B cell (primary cell): ENCODE results near the gene MBD6. TPM values are rescaled to one million over a fixed set of nuclear protein-coding genes. Genes with fewer than 3 reads are reported as not detected.

Experiments used
- ATAC-seq: fragments of 200-7000 bp; cut with Tn5 transposase; one replicate; pipeline ENCODE4 v1.10.0; 2021; ENCODE audit warnings: low read depth, mild to moderate bottlenecking, moderate number of reproducible peaks, moderate library complexity
- CTCF ChIA-PET: fragments of 350-600 bp; sonication (Branson Sonifier 250); formaldehyde crosslinking; loops from one replicate; lab custom pipeline; 2021; ENCODE audit warnings: antibody characterized with exemption, inconsistent platforms; lab: Charles Lee
- POLR2A ChIA-PET: fragments of 350-600 bp; sonication (Branson Sonifier 250); formaldehyde crosslinking; loops from one replicate; lab custom pipeline; 2021; ENCODE audit warnings: antibody characterized with exemption; lab: Charles Lee
- DNase-seq: peaks from one replicate; pipeline ENCODE4 v3.0.0; 2013
- H2AFZ ChIP-seq: 2 replicates; pipeline ENCODE4 v1.6.1; 2012; ENCODE audit warnings: mild to moderate bottlenecking, low read depth, low read length; ENCODE audit not compliant: insufficient read depth, poor library complexity, severe bottlenecking
- H3K27ac ChIP-seq, 2 donors: 1 replicate in 1 of 2; 2 replicates in 1 of 2; pipeline ENCODE4 v1.5.1; 2012 to 2013; ENCODE audit warnings: low read length in 2 of 2, mild to moderate bottlenecking in 2 of 2, moderate library complexity in 1 of 2
- H3K27me3 ChIP-seq, 4 experiments: fragments of 200-600 bp in 1 of 4; sonication (generic) in 1 of 4; replicated peaks in 1 of 4; 1 replicate in 2 of 4; 2 replicates in 2 of 4; pipeline versions ENCODE4 v1.6.1 to v1.7.0; 2013 to 2016; ENCODE audit warnings: low read length in 3 of 4, mild to moderate bottlenecking in 2 of 4, mixed read lengths in 1 of 4, moderate library complexity in 1 of 4; ENCODE audit not compliant: insufficient read depth in 4 of 4, control insufficient read depth in 3 of 4; ENCODE audit errors: control extremely low read depth in 1 of 4
- H3K36me3 ChIP-seq, 2 experiments: replicated peaks in 1 of 2; 1 replicate in 1 of 2; 2 replicates in 1 of 2; pipeline versions ENCODE4 v1.6.1 to v1.7.1; 2013; ENCODE audit warnings: low read length in 1 of 2; ENCODE audit not compliant: insufficient read depth in 2 of 2, control insufficient read depth in 1 of 2; ENCODE audit errors: control extremely low read depth in 1 of 2, extremely low read depth in 1 of 2
- H3K4me1 ChIP-seq, 2 donors: fragments of 200-600 bp in 1 of 2; sonication (generic) in 1 of 2; 1 replicate in 1 of 2; 2 replicates in 1 of 2; pipeline versions ENCODE4 v1.5.1 to v1.6.1; 2013 to 2017; ENCODE audit warnings: low read length in 2 of 2; ENCODE audit not compliant: control insufficient read depth in 2 of 2, insufficient read depth in 2 of 2
- H3K4me2 ChIP-seq: replicated peaks from 2 replicates; pipeline ENCODE3; 2012; ENCODE audit warnings: mild to moderate bottlenecking, low read depth, low read length; ENCODE audit not compliant: poor library complexity, severe bottlenecking
- H3K4me3 ChIP-seq, 5 experiments: fragments of 200-600 bp in 1 of 5; sonication (generic) in 1 of 5; 1 replicate in 3 of 5; 2 replicates in 2 of 5; pipeline versions ENCODE4 v1.5.1 to v1.7.0; 2011 to 2016; ENCODE audit warnings: low read length in 4 of 5, mild to moderate bottlenecking in 4 of 5, low read depth in 2 of 5, control low read depth in 1 of 5, moderate library complexity in 1 of 5; ENCODE audit not compliant: insufficient read depth in 1 of 5; ENCODE audit errors: control extremely low read depth in 1 of 5, extremely low read depth in 1 of 5
- H3K79me2 ChIP-seq: fragments of 200-600 bp; sonication (generic); one replicate; pipeline ENCODE4 v1.6.0; 2016; ENCODE audit warnings: low read length; ENCODE audit not compliant: control insufficient read depth, insufficient read depth
- H3K9ac ChIP-seq: fragments of 200-600 bp; sonication (generic); 2 replicates; pipeline ENCODE4 v1.6.1; 2017; ENCODE audit warnings: mild to moderate bottlenecking, low read length, moderate library complexity
- H3K9me3 ChIP-seq, 3 donors: one replicate each; pipeline versions ENCODE4 v1.6.1 to v1.7.1; 2013; ENCODE audit warnings: low read length in 2 of 3; ENCODE audit not compliant: control insufficient read depth in 2 of 3, insufficient read depth in 1 of 3; ENCODE audit errors: control extremely low read depth in 1 of 3
- H4K20me1 ChIP-seq: 2 replicates; pipeline ENCODE4 v1.6.0; 2012; ENCODE audit warnings: mild to moderate bottlenecking, low read length; ENCODE audit not compliant: insufficient read depth, control insufficient read depth, poor library complexity, severe bottlenecking
- H3K27ac Mint-ChIP-seq: one replicate; pipeline ENCODE4 v1.8.0; 2021; ENCODE audit warnings: mixed read lengths
- H3K27me3 Mint-ChIP-seq: one replicate; pipeline ENCODE4 v1.8.0; 2021; ENCODE audit warnings: mixed read lengths
- H3K4me1 Mint-ChIP-seq: one replicate; pipeline ENCODE4 v1.8.0; 2021; ENCODE audit warnings: mixed read lengths
- H3K4me3 Mint-ChIP-seq: one replicate; pipeline ENCODE4 v1.8.0; 2021; ENCODE audit warnings: mixed read lengths
- H3K9me3 Mint-ChIP-seq: one replicate; pipeline ENCODE4 v1.8.0; 2022; ENCODE audit warnings: mixed read lengths; ENCODE audit not compliant: insufficient read depth
- EZH2 ChIP-seq: IDR thresholded peaks from 2 replicates; pipeline ENCODE4 v1.6.1; 2012; ENCODE audit warnings: borderline replicate concordance, low read depth, mild to moderate bottlenecking, moderate library complexity, low read length; ENCODE audit not compliant: insufficient read depth, poor library complexity, severe bottlenecking
- WGBS: methylation state at CpG from one replicate; pipeline ENCODE4 v1.1.5; 2013; ENCODE audit warnings: missing lambda C conversion rate; ENCODE audit not compliant: insufficient coverage; 5-methylcytosine and 5-hydroxymethylcytosine counted together
- intact Hi-C: fragments of 100-400 bp; cut with micrococcal nuclease; formaldehyde crosslinking; loops from one replicate; pipeline ENCODE4 v1.10.0; 2022
- polyA plus RNA-seq: library from polyadenylated mRNA; depleted of rRNA; stranded (reverse); fragments of >200 nt; gene quantifications from 2 replicates; pipeline ENCODE4 v1.2.3, GENCODE V29; 2012
- total RNA-seq, 2 donors: library from RNA; stranded (reverse); fragments of 120-200 nt in 1 of 2; gene quantifications; 1 replicate in 1 of 2; 2 replicates in 1 of 2; pipeline versions ENCODE4 v1.2.3 to v1.2.4, GENCODE V29; 2013 to 2022
- TF ChIP-seq, protein P1 (sequence below): fragments of 200-600 bp; IDR thresholded peaks from one replicate; pipeline ENCODE4 v1.8.0; 2022; ENCODE audit warnings: antibody characterized with exemption, mild to moderate bottlenecking

Gene MBD6
- total and polyA plus RNA-seq, 2 donors (not counting 1 experiment from before 2014, with no cell fraction given): 39.4 to 121 TPM

DNA sequence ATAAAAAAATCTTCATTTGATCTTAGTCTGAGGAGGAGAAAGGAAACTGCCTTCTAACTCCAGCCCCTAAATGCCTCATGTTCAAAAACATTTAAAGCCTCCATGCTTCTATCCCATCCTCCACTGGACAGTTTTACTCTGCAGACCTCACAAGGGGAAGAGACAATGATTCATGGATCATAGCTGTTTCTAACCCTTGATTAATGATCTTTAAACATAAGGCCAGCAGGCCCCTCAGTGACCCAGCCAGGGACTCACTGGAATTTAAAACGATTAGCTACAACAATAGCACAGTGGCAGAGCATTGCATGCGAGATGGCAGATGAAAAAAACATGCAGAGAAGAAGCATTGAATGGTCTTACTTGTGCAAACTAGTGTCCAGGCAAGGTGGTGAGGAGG lies 18.4 kb downstream of the MBD6 start:
- Mint-ChIP-seq H3K4me3 (no peak overlapping the region), H3K4me1 (peaks cover 20% of the 10 kb centered on the region), H3K9me3 (no peaks in the 10 kb centered on the region), H3K27ac (no peak overlapping the region), H3K27me3 (no peaks in the 10 kb centered on the region)
- no peak overlapping the region for H2AFZ ChIP-seq
- no peak overlapping the region for H3K27ac ChIP-seq
- H4K20me1 ChIP-seq: no peaks in the 10 kb centered on the region
- CTCF ChIA-PET: no interaction called here
- H3K27me3 ChIP-seq: no peaks in the 10 kb centered on the region
- ATAC-seq: no peak
- intact Hi-C loops: no loop called here
- no peak for DNase-seq
- no CpG with 5 or more reads among the region's 2 CpGs for WGBS
- TF ChIP-seq, protein P1, sequence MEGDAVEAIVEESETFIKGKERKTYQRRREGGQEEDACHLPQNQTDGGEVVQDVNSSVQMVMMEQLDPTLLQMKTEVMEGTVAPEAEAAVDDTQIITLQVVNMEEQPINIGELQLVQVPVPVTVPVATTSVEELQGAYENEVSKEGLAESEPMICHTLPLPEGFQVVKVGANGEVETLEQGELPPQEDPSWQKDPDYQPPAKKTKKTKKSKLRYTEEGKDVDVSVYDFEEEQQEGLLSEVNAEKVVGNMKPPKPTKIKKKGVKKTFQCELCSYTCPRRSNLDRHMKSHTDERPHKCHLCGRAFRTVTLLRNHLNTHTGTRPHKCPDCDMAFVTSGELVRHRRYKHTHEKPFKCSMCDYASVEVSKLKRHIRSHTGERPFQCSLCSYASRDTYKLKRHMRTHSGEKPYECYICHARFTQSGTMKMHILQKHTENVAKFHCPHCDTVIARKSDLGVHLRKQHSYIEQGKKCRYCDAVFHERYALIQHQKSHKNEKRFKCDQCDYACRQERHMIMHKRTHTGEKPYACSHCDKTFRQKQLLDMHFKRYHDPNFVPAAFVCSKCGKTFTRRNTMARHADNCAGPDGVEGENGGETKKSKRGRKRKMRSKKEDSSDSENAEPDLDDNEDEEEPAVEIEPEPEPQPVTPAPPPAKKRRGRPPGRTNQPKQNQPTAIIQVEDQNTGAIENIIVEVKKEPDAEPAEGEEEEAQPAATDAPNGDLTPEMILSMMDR: no peak
- no peak for TF ChIP-seq EZH2
- peaks cover 2 to 38% of the 10 kb centered on the region in 2 experiments for H3K36me3 ChIP-seq
- H3K4me3 ChIP-seq: no peak overlapping the region
- no peak overlapping the region for H3K9ac ChIP-seq
- POLR2A ChIA-PET: no interaction called here
- peaks cover 3% of the 10 kb centered on the region for H3K79me2 ChIP-seq
- H3K4me1 ChIP-seq: peaks cover 2 to 5% of the 10 kb centered on the region in 2 donors
- H3K9me3 ChIP-seq: no peaks in the 10 kb centered on the region
- no peak overlapping the region for H3K4me2 ChIP-seq

DNA sequence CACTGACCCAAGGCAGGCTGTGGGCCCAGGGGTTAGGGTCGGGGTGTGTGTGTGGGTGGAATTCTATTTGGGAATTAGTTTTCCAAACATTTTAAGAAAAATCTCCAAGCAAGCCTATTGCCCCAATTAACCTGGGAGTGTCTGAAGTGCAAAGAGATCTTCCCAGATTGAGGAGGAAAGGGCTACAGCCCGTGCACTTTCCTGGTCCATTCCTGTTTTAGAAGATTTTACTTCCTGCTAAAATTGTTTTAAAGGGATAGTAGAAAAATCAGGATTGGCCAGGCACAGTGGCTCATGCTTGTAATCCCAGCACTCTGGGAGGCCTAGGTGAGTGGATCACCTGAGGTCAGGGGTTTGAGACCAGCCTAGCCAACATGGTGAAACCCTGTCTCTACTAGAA lies 19.1 kb downstream of the MBD6 start:
- no peak overlapping the region for H3K4me3 ChIP-seq
- no peaks in the 10 kb centered on the region for H4K20me1 ChIP-seq
- H3K9me3 ChIP-seq: no peaks in the 10 kb centered on the region
- TF ChIP-seq, protein P1: no peak
- no peak for TF ChIP-seq EZH2
- H3K27me3 ChIP-seq: no peaks in the 10 kb centered on the region
- CTCF ChIA-PET: no interaction called here
- no peak for ATAC-seq
- Mint-ChIP-seq H3K4me3 (no peak overlapping the region), H3K27ac (no peak overlapping the region), H3K27me3 (no peaks in the 10 kb centered on the region), H3K4me1 (peaks cover 26% of the 10 kb centered on the region), H3K9me3 (no peaks in the 10 kb centered on the region)
- no peak overlapping the region for H3K27ac ChIP-seq
- no peak overlapping the region for H2AFZ ChIP-seq
- peaks cover 8 to 11% of the 10 kb centered on the region in 2 donors for H3K4me1 ChIP-seq
- H3K4me2 ChIP-seq: no peak overlapping the region
- POLR2A ChIA-PET: no interaction called here
- no peak overlapping the region for H3K9ac ChIP-seq
- peaks cover 9% of the 10 kb centered on the region for H3K79me2 ChIP-seq
- intact Hi-C loops: no loop called here
- no peak for DNase-seq
- WGBS: 100% methylated on average over 1 of the region's 2 CpGs
- peaks cover 2 to 31% of the 10 kb centered on the region in 2 experiments for H3K36me3 ChIP-seq
